ENCODE results near the gene TRH.

The TRH gene

DNA sequence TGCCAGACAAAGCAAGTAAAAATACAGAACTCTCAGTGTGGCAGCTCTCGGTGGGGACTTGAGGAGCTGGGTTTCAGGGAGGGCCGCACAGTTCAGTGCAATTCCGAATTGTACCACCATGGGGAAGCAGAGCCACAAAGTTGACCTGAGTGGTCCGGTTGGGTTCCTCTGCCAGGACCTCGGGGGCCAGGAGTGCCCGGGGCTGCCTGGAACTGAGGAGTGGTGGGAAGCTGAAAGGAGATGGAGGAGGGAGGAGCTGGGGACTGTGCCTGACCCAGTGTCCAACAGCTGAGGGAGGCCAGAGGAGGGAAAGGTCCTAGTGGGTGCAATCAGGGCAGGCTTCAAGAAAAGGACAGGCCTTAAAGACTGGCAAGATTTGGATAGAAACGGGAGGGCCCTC lies 32.2 kb upstream of the TRH start:
- H3K36me3 ChIP-seq (ENCODE audit: control insufficient read depth in 2 of 2, insufficient read depth in 2 of 2, low read length in 2 of 2) = no peaks in the 10 kb centered on the region
- no peak overlapping the region for H3K27ac ChIP-seq (ENCODE audit: low read depth in 2 of 2, low read length in 2 of 2)
- H3K27me3 ChIP-seq (ENCODE audit: control insufficient read depth in 2 of 2, insufficient read depth in 2 of 2, low read length in 2 of 2) = peaks cover 0 to 2% of the 10 kb centered on the region in 2 donors
- H3K4me3 ChIP-seq (ENCODE audit: low read length in 2 of 2) = no peak overlapping the region
- H3K4me1 ChIP-seq (ENCODE audit: control insufficient read depth in 2 of 2, insufficient read depth in 2 of 2, low read length in 2 of 2) = no peaks in the 10 kb centered on the region
- H3K9ac ChIP-seq (ENCODE audit: low read depth in 1 of 2, low read length in 2 of 2) = no peak overlapping the region
- H3K9me3 ChIP-seq (ENCODE audit: control insufficient read depth in 2 of 2, low read length in 2 of 2) = no peaks in the 10 kb centered on the region

DNA sequence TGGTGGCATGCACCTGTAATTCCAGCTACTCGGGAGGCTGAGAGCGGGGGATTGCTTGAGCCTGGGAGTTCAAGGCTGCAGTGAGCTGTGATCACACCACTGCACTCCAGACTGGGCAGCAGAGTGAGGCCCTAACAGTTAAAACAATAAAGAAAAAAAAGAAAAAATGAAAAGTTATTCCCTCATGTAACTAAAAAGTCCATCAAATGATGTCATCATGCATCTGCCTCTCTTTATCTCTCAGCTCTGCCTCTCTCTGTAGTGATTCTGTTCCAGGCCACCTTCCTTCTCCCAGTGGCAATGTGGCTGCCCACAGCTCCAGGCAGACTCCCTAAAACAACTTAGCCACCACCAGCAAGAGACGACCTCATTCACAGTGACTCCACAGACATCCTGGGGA lies 31.5 kb upstream of the TRH start:
- Histone ChIP-seq H3K27ac (ENCODE audit: low read depth in 2 of 2, low read length in 2 of 2) (no peak overlapping the region), H3K9me3 (ENCODE audit: control insufficient read depth in 2 of 2, low read length in 2 of 2) (no peaks in the 10 kb centered on the region)

DNA sequence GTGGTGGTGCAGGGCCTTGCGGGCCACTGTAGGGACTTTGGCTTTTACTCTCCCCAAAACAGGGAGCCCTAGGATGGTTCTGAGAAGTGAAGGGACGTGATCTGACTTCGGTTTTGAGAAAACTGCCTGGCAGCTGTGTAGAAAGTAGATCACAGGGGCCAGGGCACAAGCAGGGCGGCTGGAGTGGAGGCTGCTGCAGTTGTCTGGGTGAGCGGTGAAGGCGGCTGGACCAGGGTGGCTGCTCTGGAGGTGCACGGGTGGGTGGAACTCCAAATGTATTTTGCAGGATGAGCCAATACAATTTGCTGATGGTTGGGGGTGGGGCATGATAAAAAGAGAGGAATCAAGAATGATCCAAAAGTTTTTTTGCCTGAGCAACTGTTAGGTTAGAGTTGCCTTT lies 29.8 kb upstream of the TRH start:
- Histone ChIP-seq H3K4me3 (ENCODE audit: low read length in 2 of 2) (no peak overlapping the region), H3K9ac (ENCODE audit: low read depth in 1 of 2, low read length in 2 of 2) (no peak overlapping the region), H3K27ac (ENCODE audit: low read depth in 2 of 2, low read length in 2 of 2) (no peak overlapping the region), H3K27me3 (ENCODE audit: control insufficient read depth in 2 of 2, insufficient read depth in 2 of 2, low read length in 2 of 2) (peaks cover 0 to 2% of the 10 kb centered on the region in 2 donors), H3K36me3 (ENCODE audit: control insufficient read depth in 2 of 2, insufficient read depth in 2 of 2, low read length in 2 of 2) (no peaks in the 10 kb centered on the region), H3K9me3 (ENCODE audit: control insufficient read depth in 2 of 2, low read length in 2 of 2) (no peaks in the 10 kb centered on the region), H3K4me1 (ENCODE audit: control insufficient read depth in 2 of 2, insufficient read depth in 2 of 2, low read length in 2 of 2) (no peaks in the 10 kb centered on the region)

More for the DNA sequence above, 31.5 kb upstream of the TRH start:
- H3K36me3 ChIP-seq (ENCODE audit: control insufficient read depth in 2 of 2, insufficient read depth in 2 of 2, low read length in 2 of 2) = no peaks in the 10 kb centered on the region
- H3K9ac ChIP-seq (ENCODE audit: low read depth in 1 of 2, low read length in 2 of 2) = no peak overlapping the region
- H3K27me3 ChIP-seq (ENCODE audit: control insufficient read depth in 2 of 2, insufficient read depth in 2 of 2, low read length in 2 of 2) = peaks cover 0 to 2% of the 10 kb centered on the region in 2 donors
- H3K4me3 ChIP-seq (ENCODE audit: low read length in 2 of 2) = no peak overlapping the region
- no peaks in the 10 kb centered on the region for H3K4me1 ChIP-seq (ENCODE audit: control insufficient read depth in 2 of 2, insufficient read depth in 2 of 2, low read length in 2 of 2)

DNA sequence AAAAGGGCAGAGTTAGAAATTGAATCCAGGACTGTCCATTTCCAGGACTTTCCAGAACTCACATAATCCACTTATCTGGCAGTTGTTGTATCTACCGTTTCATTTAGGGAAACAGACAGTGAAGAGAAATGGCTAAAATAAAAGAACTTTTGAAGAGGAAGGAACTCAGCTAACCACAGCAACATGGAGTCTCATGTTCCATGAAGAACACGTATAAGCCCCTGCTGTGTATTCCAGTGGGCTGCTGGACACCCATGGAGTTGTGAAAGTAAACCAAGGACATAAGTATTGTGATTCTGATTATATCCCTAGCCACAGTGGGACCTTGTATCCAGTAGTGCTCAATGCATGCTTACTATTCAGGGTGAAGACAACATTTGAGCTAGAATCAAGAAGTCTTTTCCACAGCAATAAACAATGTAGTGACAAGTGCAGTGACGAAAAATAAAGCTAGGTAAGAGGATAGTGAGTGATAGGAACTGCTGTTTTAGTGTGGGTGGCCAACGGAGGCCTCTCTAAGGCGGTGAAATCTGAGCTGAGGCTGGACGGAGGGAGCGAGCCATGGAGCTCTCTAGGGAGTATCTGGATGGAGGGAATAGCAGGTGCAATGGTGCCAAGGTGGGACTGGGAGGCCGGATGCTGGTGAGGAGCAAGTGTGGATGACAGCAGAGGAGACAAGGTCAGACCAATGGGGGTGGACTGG lies 26.8 kb upstream of the TRH start:
- no peaks in the 10 kb centered on the region for H3K9me3 ChIP-seq (ENCODE audit: control insufficient read depth in 2 of 2, low read length in 2 of 2)
- H3K9ac ChIP-seq (ENCODE audit: low read depth in 1 of 2, low read length in 2 of 2) = no peak overlapping the region
- peaks cover 0 to 3% of the 10 kb centered on the region in 2 donors for H3K27me3 ChIP-seq (ENCODE audit: control insufficient read depth in 2 of 2, insufficient read depth in 2 of 2, low read length in 2 of 2)
- no peaks in the 10 kb centered on the region for H3K4me1 ChIP-seq (ENCODE audit: control insufficient read depth in 2 of 2, insufficient read depth in 2 of 2, low read length in 2 of 2)
- no peaks in the 10 kb centered on the region for H3K36me3 ChIP-seq (ENCODE audit: control insufficient read depth in 2 of 2, insufficient read depth in 2 of 2, low read length in 2 of 2)
- no peak overlapping the region for H3K4me3 ChIP-seq (ENCODE audit: low read length in 2 of 2)
- no peak overlapping the region for H3K27ac ChIP-seq (ENCODE audit: low read depth in 2 of 2, low read length in 2 of 2)

DNA sequence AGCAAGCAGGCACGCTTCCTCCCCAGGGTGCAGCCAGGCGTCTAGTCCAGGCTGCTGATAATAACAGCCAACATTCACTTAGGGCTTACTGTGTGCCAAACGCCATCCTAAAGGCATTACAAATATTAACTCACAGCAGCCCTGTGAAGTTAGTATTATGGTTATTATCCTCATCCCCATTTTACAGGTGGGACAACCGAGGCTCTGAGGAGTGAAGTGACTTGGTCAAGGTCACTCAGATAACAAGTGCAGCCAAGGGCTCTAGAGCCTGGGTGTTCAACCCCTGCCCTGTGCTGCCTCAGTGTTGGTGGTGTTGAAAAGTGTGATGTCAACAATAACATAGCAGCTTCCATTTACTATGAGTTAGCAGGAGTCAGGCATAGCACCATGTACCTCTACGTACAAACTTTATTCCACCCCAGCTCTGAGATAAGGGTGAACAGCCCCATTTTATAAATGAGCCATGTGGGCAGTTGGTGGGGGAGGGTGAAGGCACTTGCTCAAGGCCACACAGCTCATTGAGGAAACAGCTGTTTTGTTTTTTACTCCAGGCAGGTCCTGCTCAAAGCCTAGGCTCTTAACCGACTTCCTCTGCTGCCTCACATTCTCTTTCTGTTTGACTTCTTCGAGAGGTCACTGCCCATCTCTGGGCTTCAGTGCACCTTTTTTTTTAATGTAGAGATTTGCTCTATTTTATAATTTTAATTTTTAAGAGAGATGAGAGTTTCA lies 24.0 kb upstream of the TRH start:
- H3K4me1 ChIP-seq (ENCODE audit: control insufficient read depth in 2 of 2, insufficient read depth in 2 of 2, low read length in 2 of 2) = no peaks in the 10 kb centered on the region
- H3K27me3 ChIP-seq (ENCODE audit: control insufficient read depth in 2 of 2, insufficient read depth in 2 of 2, low read length in 2 of 2) = peaks cover 0 to 3% of the 10 kb centered on the region in 2 donors
- no peak overlapping the region for H3K4me3 ChIP-seq (ENCODE audit: low read length in 2 of 2)
- no peaks in the 10 kb centered on the region for H3K9me3 ChIP-seq (ENCODE audit: control insufficient read depth in 2 of 2, low read length in 2 of 2)
- no peak overlapping the region for H3K27ac ChIP-seq (ENCODE audit: low read depth in 2 of 2, low read length in 2 of 2)
- no peak overlapping the region for H3K9ac ChIP-seq (ENCODE audit: low read depth in 1 of 2, low read length in 2 of 2)
- no peaks in the 10 kb centered on the region for H3K36me3 ChIP-seq (ENCODE audit: control insufficient read depth in 2 of 2, insufficient read depth in 2 of 2, low read length in 2 of 2)

DNA sequence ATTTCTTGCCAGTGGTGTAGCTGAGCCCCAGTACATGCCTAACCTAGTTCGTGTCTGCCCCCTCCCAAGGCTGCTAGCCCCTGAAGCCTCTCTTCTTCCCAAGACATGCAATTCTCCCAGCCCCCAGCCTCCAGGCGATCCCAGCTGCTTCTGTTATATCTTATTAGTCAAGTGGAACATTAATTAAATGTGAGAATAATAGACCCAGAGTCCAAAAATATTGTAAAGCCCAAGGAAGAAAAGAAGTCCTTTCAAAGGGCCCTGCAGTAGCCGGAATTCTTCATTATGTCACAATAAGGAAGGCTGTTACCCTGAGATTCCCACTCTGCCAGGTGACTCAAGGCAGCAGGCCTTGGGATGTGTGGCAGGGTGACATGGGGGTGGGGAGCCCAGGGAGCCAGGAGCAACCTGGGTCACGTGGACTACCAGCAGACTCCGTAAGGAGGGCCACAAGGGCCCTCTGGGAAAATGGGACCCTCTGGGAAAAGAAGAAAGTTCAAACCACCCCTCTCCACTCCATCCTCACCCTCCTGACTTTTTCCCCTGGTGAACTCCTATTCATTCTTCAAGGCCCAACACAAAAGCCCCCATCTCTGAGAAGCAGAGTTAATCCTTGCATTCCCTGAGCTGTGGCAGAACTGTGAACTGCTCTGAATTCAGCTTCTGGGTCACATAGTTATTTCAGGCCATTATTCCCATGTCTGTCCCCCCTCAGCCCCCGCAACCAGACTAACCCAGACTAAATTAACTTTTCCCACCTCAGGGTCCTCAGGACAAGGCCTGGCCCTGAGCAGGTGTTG lies 21.8 kb upstream of the TRH start:
- Histone ChIP-seq H3K27ac (ENCODE audit: low read depth in 2 of 2, low read length in 2 of 2) (no peak overlapping the region), H3K9me3 (ENCODE audit: control insufficient read depth in 2 of 2, low read length in 2 of 2) (no peaks in the 10 kb centered on the region), H3K4me3 (ENCODE audit: low read length in 2 of 2) (no peak overlapping the region), H3K36me3 (ENCODE audit: control insufficient read depth in 2 of 2, insufficient read depth in 2 of 2, low read length in 2 of 2) (no peaks in the 10 kb centered on the region), H3K4me1 (ENCODE audit: control insufficient read depth in 2 of 2, insufficient read depth in 2 of 2, low read length in 2 of 2) (no peaks in the 10 kb centered on the region), H3K9ac (ENCODE audit: low read depth in 1 of 2, low read length in 2 of 2) (no peak overlapping the region), H3K27me3 (ENCODE audit: control insufficient read depth in 2 of 2, insufficient read depth in 2 of 2, low read length in 2 of 2) (peaks cover 0 to 3% of the 10 kb centered on the region in 2 donors)

DNA sequence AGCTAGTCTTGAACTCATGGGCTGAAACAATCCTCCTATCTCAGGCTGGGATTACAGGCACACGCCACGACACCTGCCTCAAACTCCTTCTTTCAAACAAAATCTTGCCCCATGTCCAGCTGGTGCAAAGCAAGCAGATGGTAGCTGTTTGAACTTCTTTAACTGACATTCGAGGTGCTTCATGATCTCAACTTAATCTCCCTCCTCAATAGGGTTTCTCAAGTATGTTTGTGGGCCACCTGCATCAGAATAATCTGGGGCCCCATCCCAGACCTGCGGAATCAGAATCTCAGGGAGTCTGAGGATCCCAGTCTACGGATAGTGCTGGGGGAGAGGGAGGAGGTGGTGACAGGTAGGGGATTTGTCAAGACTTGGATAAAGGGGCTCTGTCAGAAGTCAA lies 20.9 kb upstream of the TRH start:
- Histone ChIP-seq H3K9ac (ENCODE audit: low read depth in 1 of 2, low read length in 2 of 2) (no peak overlapping the region), H3K9me3 (ENCODE audit: control insufficient read depth in 2 of 2, low read length in 2 of 2) (no peaks in the 10 kb centered on the region), H3K36me3 (ENCODE audit: control insufficient read depth in 2 of 2, insufficient read depth in 2 of 2, low read length in 2 of 2) (no peaks in the 10 kb centered on the region), H3K27ac (ENCODE audit: low read depth in 2 of 2, low read length in 2 of 2) (no peak overlapping the region), H3K4me1 (ENCODE audit: control insufficient read depth in 2 of 2, insufficient read depth in 2 of 2, low read length in 2 of 2) (no peaks in the 10 kb centered on the region), H3K27me3 (ENCODE audit: control insufficient read depth in 2 of 2, insufficient read depth in 2 of 2, low read length in 2 of 2) (peaks cover 0 to 3% of the 10 kb centered on the region in 2 donors), H3K4me3 (ENCODE audit: low read length in 2 of 2) (no peak overlapping the region)

DNA sequence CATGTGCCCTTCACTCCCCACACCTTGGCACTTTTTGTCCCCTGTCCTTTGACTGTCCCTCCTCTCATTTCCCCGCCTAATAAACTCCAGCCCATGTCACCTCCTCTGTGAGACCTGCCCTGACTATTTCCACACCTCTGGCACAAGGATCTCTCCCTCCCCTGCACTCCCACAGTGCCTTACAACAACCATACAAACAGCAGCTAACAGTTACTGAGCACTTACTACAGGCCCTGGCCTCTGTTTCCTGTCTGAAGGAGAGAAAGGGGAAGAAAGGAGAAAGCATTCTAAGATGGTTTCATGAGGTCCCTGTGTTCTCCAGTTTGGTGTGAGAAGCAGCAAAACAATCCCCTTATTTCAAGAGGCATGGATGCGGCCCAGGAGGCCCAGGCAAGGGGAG lies 20.0 kb upstream of the TRH start:
- Histone ChIP-seq H3K4me3 (ENCODE audit: low read length in 2 of 2) (no peak overlapping the region), H3K4me1 (ENCODE audit: control insufficient read depth in 2 of 2, insufficient read depth in 2 of 2, low read length in 2 of 2) (no peaks in the 10 kb centered on the region), H3K27ac (ENCODE audit: low read depth in 2 of 2, low read length in 2 of 2) (no peak overlapping the region), H3K9ac (ENCODE audit: low read depth in 1 of 2, low read length in 2 of 2) (no peak overlapping the region), H3K27me3 (ENCODE audit: control insufficient read depth in 2 of 2, insufficient read depth in 2 of 2, low read length in 2 of 2) (peaks cover 0 to 3% of the 10 kb centered on the region in 2 donors), H3K9me3 (ENCODE audit: control insufficient read depth in 2 of 2, low read length in 2 of 2) (no peaks in the 10 kb centered on the region), H3K36me3 (ENCODE audit: control insufficient read depth in 2 of 2, insufficient read depth in 2 of 2, low read length in 2 of 2) (no peaks in the 10 kb centered on the region)

DNA sequence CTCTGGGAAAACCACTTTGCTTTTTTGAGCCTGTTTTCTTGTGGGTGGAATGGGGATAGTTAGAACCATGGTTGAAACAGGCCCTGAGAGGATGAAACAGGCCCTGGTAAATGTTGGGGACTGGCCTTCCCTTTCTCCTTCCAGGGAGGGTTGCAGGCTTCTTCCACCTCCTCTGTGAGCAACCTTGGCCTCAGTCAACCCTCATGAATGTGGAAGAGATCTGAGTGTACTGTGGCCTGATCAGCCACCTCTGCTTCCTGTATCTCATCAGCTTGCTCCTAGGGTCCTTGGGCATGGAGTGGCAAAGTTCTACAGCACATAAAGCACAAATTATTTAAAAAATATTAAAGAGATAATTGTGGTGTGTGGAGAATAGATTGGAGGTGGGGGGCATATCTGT lies 17.6 kb upstream of the TRH start:
- H3K27me3 ChIP-seq (ENCODE audit: control insufficient read depth in 2 of 2, insufficient read depth in 2 of 2, low read length in 2 of 2) = no peaks in the 10 kb centered on the region
- no peak overlapping the region for H3K27ac ChIP-seq (ENCODE audit: low read depth in 2 of 2, low read length in 2 of 2)
- H3K36me3 ChIP-seq (ENCODE audit: control insufficient read depth in 2 of 2, insufficient read depth in 2 of 2, low read length in 2 of 2) = no peaks in the 10 kb centered on the region
- H3K9ac ChIP-seq (ENCODE audit: low read depth in 1 of 2, low read length in 2 of 2) = no peak overlapping the region
- H3K4me3 ChIP-seq (ENCODE audit: low read length in 2 of 2) = no peak overlapping the region
- no peaks in the 10 kb centered on the region for H3K9me3 ChIP-seq (ENCODE audit: control insufficient read depth in 2 of 2, low read length in 2 of 2)
- H3K4me1 ChIP-seq (ENCODE audit: control insufficient read depth in 2 of 2, insufficient read depth in 2 of 2, low read length in 2 of 2) = no peaks in the 10 kb centered on the region

DNA sequence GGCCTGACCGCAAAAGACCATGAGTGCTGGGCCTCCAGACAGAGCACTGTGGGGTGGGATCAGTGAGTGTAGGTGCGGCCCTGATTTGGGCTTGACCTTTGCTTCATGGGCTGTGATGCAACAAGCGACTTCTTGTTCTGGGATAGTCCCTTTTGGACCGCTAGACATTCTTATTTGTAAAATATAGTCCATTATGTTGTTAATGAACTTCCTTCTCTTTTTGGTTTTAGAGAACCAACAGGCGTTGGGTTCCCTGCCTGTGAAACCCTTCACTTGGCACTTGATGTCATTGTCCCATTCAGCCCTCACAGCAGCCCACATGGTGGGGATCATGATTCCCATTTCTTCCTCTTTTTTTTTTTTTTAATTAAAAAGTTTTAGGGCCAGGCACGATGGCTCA lies 15.8 kb upstream of the TRH start:
- no peaks in the 10 kb centered on the region for H3K36me3 ChIP-seq (ENCODE audit: control insufficient read depth in 2 of 2, insufficient read depth in 2 of 2, low read length in 2 of 2)
- H3K9ac ChIP-seq (ENCODE audit: low read depth in 1 of 2, low read length in 2 of 2) = no peak overlapping the region
- no peaks in the 10 kb centered on the region for H3K9me3 ChIP-seq (ENCODE audit: control insufficient read depth in 2 of 2, low read length in 2 of 2)
- H3K27me3 ChIP-seq (ENCODE audit: control insufficient read depth in 2 of 2, insufficient read depth in 2 of 2, low read length in 2 of 2) = no peaks in the 10 kb centered on the region
- H3K4me3 ChIP-seq (ENCODE audit: low read length in 2 of 2) = no peak overlapping the region
- H3K27ac ChIP-seq (ENCODE audit: low read depth in 2 of 2, low read length in 2 of 2) = no peak overlapping the region
- no peaks in the 10 kb centered on the region for H3K4me1 ChIP-seq (ENCODE audit: control insufficient read depth in 2 of 2, insufficient read depth in 2 of 2, low read length in 2 of 2)

Data from mucosa of rectum (tissue), 2 donors.